GM18909 (cell line): Measurements from ENCODE around the gene FADS2.
A peak's percentile ranks its signal among the peaks of the same experiment; 100 is the strongest.

ENCODE experiments used
- ATAC-seq: cut with Tn5 transposase; IDR thresholded peaks from one replicate; pipeline ENCODE4 v1.9.1; 2021; ENCODE audit warnings: mild to moderate bottlenecking; ENCODE audit not compliant: unreplicated experiment, poor library complexity

Gene FADS2

DNA sequence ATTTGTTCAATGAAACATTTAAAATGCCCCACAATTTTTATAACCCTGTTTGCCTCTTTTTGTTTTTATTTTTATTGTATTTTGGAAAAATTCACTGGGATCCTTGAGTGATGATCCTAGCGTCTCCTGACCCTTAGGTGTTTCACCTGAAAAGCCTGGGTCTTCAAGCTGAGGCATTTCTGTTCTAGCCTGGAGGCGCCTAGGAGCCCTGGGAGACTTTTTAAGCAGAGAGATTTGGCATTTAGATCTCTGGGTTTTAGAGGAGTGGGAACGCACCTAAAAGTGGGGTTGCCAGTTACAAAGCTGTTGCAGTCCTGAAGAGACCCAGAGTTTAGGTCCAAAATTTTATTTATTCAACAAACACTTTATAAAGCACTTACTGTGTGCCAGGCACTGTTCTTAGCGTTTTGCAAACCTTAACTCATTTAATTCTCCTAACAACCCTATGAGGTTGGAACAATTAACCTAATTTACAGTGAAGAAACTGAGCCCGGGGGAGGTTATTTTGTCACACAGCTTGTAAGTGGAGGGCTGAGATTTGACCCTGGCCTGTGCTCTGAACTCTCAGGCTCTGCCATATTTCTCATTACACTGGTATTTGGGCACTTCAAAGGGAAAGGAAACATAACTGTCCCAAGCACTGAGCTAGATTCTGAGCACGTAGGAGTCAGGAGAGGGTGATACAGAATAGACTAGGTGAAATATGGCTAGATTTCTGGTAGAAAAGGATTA is 10.5 kb upstream of the FADS2 start:
- ATAC-seq = no peak

DNA sequence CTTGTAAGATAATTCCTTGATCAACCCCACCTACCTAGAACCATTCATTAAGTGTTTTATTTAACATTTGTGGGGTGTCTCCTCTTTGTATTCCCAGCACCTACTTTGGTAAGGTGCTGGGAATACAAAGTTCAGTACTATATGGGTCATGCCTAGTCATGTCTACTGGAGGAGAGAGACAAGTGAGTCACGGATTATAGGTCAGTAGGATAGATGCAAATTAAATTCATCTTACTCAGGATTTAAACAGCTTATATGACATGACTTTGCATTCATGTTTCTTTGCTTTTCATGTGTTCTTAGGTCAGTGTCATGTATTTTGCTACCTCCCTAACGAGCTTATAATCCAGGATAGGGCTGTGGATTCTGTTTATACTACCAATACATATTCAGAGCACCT is 7.9 kb upstream of the FADS2 start:
- ATAC-seq = no peak

DNA sequence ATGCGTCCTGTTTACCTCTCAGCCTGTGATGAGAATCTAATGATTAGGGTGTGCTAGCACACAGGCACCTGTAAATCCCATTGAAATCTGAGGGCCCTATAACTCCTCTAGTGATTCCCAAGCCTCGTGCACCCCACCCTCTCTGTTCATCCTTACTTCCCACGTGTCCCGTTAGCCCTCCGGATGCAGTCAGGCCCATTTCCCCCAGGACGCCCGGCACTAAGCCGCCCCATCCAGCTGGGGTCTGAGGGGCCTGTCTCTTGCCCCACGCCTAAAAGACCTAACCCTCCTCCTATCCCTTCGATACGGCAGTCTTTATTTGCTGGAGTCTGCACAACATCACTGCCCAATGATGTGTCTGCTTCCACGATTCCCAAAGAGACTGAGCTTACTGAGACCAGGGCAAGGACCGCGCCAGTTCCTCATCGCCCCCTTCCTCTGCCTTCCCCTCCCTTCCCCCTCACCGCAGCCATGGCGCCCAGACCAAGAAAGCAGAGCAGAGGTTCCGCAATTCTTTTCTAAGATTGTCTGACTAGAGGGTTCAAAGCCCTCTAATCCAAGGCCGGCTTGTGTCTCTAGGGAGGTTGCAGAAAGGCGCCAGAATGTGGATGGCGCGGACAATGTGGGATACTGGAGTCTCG is 1.1 kb upstream of the FADS2 start:
- no peak for ATAC-seq

DNA sequence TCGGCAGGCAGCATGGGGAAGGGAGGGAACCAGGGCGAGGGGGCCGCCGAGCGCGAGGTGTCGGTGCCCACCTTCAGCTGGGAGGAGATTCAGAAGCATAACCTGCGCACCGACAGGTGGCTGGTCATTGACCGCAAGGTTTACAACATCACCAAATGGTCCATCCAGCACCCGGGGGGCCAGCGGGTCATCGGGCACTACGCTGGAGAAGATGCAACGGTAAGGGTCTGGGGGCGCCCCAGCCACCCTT is 204 bp downstream of the FADS2 start:
- ATAC-seq = no peak

DNA sequence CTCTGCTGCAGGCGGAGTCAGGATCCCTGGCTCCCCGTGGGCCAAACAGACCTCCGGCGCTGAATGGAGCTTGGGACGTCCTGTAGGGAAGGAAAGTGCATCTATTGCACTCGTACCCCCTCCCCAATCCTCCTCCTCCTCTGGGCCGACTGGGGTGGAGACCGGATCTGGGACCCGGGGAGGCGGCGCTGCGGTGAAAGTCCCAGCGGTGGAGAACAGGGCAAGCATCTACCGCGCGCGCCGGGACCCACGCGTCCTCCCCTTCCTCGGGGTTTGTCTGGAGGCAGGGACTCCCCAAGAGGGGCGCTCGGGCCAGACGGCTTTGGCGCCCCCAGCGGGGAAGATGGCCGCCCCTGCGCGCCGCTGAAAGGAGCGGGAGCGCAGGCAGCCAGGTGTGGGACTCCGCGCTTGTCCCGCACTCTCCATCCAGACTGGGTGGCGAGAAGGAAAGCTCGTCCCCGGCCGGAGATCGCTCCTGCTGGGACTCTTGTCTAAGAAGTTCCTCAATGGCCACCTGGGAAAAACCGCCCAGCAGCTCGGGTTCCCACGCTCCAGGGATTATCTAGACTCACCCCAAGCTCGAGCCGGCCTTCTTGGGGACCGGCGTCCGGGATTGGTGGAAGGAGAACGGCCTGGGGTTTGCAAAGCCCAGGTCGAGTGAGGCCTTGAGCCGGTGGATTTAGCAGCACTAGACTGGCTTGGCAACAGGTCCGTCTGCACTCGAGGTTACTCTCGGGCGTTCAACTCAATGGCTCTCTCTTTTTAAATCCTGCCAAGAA is 718 bp downstream of the FADS2 start:
- ATAC-seq = no peak

DNA sequence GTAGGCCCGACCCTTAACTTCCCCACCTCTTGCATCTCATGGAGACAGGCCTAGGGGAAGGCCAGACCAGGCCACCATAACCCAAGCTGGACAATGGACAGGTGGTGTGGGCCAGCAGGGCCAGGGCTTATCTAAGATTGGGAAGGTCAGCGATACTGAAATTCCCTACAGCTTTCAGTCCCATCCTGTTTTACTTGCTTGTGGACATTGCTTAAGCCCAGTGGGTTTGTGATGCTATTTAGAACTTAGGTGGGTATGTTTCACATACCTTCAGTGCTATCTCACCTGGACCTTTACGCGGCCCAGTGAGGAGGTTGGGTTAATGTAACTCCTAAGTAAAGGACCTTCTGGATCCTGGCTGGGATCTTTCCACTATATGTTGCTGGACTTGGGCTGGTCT is 1.7 kb downstream of the FADS2 start:
- no peak for ATAC-seq

DNA sequence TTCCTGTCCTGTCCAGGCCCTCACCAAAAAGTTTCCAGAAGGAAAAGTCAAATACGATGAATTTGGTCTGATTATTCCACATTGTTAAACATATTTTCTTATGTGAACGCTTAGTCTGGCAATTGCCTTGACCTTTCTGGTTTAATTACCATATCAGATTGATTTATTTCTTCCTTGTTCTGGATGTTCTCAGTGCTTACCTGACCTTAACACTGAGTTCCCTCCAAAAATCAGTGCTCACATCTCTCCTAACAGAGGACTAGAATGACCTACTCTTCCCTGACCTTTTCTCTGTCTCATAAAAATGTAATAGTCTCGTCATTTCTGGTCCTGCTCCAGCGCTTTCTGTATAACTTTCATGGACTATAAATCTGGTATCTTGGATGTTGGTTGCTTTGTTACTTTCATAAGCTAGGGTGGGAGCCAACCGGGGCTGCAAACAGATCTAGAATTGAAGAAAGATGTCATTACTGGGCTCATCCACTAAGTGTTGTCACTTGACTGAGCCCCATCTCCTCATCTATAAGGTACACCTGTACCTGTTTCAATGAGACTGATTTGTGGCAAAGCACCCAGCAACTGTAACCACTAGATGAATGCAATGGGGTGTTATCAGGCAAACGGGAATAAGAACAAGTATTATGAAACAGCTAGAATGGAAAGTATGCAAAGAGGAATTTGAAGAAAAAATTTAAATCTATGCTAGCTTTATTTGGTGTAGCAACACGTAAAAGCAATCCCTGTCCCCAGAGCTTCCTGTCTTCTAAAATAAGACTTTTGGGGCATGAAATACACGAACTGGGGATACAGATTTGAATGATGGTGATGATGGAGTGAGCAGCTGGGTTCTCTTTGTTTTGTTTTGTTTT is 2.4 kb downstream of the FADS2 start:
- no peak for ATAC-seq

DNA sequence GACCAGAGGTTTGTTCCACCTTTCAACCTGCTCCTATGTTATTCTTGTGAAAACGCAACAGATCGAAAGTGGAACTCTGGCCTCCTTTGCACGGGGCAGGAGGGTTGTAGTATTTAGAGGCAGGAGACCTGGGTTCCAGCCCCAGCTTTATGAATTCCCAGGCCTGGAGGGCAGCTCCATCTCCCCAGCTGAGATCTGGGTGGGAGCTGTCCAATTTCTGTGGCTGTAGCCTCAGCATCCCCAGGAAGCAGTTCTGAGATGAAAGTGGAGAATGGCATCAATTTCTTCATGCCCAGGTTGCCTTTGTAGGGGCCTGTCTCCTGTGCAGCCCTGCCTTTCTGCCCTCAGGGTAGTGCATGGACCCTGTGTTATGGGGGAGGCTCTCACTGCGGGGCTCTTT is 4.1 kb downstream of the FADS2 start:
- no peak for ATAC-seq

DNA sequence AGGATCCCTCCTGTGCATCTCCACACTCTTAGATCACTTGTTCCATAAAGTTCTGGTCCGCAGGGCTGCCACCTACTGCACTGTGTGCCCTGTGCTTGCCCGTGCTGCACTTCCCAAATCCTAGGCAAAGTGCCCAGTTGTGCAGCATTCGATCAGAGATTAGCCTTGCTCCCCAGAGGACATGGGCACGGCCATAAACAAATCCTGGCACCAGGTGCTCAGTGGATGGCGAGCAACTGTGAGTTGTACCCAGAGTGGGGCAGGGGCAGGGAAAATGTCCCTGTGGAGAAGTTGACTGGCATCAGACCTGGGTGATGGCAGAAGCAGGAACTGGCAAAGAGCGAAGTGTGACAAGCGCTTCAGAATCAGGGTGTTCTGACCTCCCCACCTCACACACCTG is 4.7 kb downstream of the FADS2 start:
- ATAC-seq = no peak

DNA sequence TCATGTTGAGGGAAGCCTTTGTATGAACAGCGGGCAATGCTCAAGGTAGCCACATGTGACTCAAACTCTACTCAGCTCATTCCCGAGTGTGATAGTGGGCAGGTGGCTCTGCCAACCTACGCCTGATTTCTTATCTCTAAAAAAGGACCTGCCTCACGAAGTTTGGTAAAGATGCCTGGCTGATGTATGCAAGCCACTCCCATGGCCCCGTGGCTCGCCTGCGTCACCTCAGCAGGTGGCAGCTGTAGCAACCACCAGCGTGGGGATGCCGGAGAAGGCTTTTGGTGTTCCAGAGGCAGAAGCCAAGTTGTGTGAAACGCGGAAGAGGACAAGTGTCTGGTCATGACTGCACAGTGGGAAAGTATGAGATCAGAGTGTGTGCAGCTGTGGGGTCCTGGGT is 5.4 kb downstream of the FADS2 start:
- no peak for ATAC-seq

DNA sequence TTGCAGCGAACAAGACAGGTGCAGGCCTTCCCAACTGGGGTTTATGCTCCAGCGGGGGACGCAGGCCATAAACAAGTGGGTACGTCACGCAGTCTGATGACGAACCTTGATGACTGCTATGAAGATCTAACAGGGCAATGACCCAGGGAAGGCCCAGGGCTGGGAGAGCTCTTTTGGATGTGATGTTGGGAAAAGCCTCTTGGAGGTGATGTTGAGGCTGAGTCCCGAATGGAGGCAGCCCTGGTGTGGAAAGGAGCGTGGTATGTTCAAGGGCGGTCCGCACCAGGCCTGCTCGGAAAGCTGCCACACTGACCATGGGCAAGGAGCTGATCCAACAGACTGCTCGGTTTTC is 5.8 kb downstream of the FADS2 start:
- ATAC-seq = no peak

DNA sequence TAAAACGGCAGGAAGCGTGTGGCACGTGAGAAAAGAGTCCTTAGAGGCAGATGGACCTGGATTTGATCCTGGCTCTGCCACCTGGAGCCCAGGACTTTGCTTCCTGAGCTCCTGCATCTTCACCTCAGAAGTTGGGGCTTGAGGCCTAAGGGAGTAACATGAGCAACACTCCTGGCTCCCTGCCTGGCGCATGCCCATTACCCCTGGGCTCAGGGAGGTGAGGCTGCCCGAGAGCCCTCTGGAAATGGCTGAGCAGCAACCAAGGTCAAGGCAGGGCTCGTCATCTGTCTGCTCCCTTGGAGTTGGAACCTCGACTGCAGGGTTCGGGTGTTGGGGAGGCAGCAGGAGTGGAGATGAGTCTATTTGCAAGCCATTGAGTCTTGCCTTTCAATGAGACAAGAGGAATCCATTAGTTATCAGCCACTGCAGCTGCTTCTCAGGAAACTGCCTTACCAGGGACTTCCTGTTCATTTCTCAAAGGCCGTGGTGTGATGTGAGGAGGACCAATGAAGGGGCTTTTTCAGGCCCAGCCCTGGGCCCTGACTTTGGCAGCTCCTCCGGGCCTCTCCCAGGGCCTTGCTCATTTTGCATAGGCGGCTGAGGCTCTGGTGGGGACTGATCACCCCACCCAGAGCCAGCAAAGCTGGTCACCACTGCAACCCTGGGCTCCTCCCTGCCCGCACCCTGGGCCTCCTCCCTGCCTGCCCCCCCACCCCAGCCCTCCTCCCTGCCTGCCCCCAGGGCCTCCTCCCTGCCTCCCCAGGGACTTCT is 6.4 kb downstream of the FADS2 start:
- peak; percentile 88 for ATAC-seq

DNA sequence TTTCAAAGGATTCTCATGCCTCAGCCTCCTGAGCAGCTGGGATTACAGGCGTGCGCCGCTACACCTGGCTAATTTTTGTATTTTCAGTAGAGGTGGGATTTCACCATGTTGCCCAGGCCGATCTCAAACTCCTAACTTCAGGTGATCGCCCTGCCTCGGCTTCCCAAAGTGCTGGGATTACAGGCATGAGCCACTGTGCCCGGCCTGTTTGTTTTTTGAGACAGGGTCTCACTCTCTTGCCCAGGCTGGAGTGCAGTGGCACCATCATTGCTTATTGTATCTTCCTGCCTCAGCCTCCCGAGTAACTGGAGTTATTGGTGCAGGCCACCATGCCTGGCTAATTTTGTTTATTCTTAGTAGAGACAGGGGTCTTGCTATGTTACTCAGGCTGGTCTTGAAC is 8.1 kb downstream of the FADS2 start:
- no peak for ATAC-seq

DNA sequence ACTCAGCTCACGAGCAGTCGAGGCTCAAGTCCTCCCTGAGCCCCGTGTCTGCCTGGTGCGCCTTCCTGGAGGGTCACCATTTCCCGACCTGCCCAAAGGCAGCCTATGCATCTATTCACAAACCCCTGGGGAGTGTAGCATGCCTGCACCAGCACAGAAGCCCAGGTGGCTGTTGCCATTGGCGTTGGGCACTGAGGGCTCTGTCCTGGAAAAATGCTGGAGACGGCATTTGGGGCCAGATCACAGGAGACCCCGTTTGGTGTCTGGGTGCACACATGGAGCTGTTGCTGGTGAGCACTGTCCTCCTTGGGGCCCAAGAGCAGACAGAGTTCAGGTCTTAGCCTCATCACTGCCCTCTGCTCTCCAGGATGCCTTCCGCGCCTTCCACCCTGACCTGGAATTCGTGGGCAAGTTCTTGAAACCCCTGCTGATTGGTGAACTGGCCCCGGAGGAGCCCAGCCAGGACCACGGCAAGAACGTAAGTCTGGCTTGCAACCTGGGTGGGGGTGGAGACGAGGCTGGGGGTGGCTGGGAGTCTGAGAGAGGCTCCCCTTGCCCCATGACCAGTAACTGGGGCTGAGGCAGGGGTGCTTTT is 9.4 kb downstream of the FADS2 start:
- ATAC-seq = no peak

DNA sequence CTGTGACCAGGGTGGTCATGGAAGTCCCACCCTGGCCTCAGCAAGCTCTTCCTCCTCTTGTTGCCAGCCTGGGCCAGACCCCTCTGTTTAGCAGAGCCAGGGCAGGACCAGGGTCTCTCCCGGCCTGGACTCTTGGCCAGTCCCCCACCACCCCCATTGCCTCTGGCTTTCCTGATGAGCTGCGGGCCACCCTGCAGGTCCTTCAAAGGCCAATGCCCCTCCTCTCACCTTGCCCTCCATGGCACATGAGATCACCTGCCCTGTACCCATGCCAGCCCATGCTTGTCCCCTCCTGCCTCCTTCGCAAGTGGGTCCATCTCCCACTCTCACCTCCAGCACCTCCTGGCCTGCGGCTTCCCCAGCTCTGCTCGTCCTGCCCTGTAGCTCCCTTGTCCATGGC is 10.4 kb downstream of the FADS2 start:
- no peak for ATAC-seq

DNA sequence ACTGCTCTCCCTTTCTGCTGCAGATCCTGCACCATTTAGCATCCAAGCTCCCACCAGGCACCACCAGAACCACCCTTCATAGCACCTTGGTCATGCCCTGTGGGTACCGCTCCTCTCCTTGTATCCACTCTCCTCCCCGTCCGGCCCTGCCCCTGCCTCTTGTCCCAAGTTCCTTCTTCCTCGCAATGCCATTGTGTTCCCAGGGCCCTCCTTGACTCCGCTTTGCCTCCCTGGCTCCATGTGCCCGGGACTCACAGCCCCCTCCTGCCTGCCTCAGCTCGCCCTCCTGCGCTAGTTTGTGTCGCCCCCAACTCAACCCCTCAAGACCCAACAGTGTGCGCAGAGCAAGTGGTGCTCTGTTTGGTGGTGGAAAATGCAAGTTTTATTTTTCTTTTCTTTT is 10.8 kb downstream of the FADS2 start:
- no peak for ATAC-seq

DNA sequence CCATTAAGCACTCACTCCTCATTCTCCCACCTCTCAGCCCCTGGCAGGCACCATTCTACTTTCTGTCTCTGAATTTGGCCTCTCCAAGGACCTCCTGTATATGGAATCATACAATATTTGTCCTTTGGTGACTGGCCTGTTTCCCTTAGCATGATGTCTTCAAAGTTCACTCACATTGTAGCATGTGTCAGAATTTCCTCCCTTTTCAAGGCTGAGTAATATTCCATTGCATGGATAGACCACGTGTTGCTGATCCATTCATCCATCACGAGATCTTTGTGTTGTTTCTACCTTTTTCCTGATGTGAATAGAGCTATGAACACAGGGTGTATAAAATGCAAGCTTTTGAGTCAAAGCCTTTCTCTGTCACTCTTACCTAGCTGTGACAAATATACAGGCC is 11.6 kb downstream of the FADS2 start:
- no peak for ATAC-seq

DNA sequence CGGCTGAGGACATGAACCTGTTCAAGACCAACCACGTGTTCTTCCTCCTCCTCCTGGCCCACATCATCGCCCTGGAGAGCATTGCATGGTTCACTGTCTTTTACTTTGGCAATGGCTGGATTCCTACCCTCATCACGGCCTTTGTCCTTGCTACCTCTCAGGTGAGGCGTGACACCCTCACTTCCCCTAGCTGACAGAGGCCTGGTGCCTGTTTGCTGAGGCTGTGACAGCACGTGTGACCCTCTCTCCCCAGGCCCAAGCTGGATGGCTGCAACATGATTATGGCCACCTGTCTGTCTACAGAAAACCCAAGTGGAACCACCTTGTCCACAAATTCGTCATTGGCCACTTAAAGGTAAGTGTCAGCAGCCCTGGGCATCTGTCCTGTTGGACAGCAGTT is 12.3 kb downstream of the FADS2 start:
- no peak for ATAC-seq

DNA sequence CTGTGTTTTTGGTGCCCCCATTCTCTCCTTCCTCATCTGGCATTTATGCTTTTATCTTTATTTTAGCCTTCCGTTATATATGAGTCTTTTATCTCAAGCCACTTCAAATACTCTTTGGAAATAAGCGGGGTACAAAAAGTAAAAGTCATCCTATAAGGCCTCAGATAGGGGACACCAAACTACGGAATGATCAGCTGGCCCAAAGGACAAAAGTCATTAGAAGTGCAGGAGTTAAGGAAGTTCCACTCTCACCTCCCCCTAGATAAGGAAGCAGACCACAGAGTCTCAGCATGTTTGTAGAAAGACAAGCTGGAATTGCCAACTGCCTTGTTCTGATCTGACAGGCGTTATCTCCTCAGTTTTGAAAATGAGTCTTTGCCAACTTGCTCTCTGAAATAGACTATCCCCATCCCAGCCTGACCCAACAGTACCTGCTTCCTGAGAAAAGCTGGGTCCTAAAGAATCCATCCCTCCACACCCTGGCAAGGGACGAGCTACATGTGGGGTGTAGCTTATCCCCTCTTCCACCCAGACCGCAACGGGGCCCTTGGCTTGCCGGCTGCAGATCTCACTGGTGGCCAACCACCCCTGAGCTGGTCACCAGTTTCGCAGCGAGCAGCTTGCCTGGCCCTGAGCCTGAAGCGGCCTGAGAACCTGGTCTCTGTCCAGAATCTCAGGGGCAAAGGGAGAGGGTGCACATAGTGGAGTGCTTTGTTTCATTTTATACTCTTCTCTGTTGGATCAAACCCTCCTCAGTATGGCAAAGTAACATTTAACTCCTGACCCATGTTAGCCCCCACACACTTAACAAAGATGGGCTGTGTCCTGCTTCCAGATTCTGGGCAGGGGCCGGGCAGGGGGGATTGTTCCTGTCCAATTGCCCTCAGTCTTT is 13.8 kb downstream of the FADS2 start:
- no peak for ATAC-seq
